ENCODE data around the gene EFCAB12.

EFCAB12 gene

DNA sequence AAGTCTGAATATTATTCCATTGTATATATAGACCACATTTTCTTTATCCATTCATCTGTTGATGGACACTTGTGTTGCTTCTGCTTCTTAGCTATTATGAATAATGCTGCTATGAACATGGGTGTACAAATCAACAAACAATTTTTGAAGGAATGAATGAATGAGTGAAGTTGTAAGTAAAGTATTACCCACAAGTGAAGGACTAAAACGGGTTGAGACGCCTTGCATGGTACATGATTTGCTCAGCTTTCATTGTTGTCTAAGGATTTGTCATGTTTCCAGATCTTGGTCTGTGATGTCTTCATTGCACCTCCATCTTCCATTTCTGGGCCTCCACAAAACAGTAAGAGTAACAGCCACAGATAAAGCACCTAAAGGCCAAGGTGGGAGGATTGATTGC is 32.1 kb upstream of the EFCAB12 start:
- Histone ChIP-seq H3K9me3 (ENCODE audit: control insufficient read depth, insufficient read depth, low read length) (no peaks in the 10 kb centered on the region), H3K4me1 (ENCODE audit: insufficient read depth, low read length) (no peaks in the 10 kb centered on the region), H3K36me3 (ENCODE audit: insufficient read depth, low read length) (0 out of 2 replicates have a peak, but pooled peaks cover 3% of the 10 kb centered on the region), H3K9ac (ENCODE audit: low read depth, low read length) (no peak overlapping the region)

DNA sequence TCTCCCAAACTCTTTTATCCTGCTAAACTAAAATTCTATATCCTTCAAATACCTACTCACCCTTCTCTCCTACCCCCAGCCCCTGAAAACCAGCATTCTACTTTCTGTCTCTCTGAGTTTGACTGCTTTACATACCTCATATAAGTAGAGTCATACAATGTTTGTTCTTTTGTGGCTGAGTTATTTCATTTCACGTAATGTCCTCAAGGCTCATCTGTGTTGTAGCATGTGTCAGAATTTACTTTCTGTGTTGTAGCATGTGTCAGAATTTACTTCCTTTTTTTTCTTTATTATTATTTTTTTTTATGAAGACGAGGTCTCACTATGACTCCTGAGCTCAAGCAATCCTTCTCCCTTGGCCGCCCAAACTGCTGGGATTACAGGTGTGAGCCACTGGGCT is 31.7 kb upstream of the EFCAB12 start:
- H3K4me1 ChIP-seq (ENCODE audit: insufficient read depth, low read length), result no peaks in the 10 kb centered on the region
- H3K9me3 ChIP-seq (ENCODE audit: control insufficient read depth, insufficient read depth, low read length), result no peaks in the 10 kb centered on the region
- H3K36me3 ChIP-seq (ENCODE audit: insufficient read depth, low read length), result 0 out of 2 replicates have a peak, but pooled peaks cover 3% of the 10 kb centered on the region
- H3K9ac ChIP-seq (ENCODE audit: low read depth, low read length), result no peak overlapping the region

DNA sequence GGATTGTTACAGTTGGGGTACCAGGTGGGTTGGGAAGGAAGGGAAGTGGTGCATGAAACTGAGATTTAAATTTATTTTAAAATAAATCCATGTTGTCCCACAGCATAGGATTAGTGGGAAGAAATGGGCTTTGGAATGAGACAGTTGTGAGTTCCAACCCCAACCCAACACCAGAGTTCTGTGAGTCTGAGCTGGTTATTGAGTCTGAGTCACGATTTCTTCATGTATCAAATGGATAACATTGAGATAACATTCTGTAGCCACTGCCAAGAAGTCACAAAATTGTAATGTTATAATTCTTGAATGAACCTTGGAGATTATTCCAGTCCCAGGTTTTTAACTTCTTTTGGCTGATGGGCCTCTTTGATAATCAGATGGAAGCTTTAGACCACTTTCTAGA is 25.3 kb upstream of the EFCAB12 start:
- Histone ChIP-seq H3K36me3 (ENCODE audit: insufficient read depth, low read length) (0 out of 2 replicates have a peak, but pooled peaks cover 3% of the 10 kb centered on the region), H3K4me1 (ENCODE audit: insufficient read depth, low read length) (peaks cover 13% of the 10 kb centered on the region), H3K9ac (ENCODE audit: low read depth, low read length) (no peak overlapping the region), H3K9me3 (ENCODE audit: control insufficient read depth, insufficient read depth, low read length) (no peaks in the 10 kb centered on the region)

DNA sequence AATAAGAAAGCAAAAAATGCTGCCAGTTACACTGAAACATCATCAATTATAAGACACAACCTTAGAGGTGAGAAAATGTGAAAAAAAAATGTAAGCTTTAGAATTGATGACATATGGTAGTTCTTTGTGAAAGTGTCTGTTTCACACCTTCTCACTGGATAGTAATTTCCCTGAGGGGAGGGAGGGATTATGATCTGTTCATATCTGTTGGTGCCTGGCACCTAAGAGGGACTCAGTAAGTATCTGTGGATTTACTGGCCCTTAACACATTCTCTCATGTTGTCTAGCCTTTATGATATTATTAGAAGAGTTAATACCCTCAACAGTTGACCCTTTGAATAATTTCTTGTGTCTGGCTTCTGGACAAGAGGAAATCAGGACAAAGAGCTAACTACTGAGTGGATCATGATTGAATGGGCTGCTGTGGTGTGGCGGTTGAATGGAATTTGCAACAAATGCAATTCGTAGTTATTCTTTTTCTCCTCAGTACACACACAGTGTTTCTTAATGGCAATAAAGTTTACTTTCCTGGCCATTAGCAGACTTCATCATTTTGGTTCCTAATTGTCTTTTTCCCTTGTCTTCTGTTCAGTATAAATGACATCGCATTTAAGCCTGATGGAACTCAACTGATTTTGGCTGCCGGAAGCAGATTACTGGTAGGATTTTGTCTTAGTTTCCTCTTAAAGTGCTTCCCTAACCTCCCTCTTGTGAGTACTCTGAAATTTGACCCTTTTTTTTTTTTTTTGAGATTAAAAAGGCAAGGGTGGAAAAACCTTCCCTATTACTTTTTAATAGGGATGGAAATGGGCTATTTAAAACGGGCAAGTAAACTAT is 21.1 kb upstream of the EFCAB12 start:
- Histone ChIP-seq H3K9me3 (ENCODE audit: control insufficient read depth, insufficient read depth, low read length) (no peaks in the 10 kb centered on the region), H3K36me3 (ENCODE audit: insufficient read depth, low read length) (no peaks in the 10 kb centered on the region), H3K4me1 (ENCODE audit: insufficient read depth, low read length) (peaks cover 20% of the 10 kb centered on the region), H3K9ac (ENCODE audit: low read depth, low read length) (no peak overlapping the region)

DNA sequence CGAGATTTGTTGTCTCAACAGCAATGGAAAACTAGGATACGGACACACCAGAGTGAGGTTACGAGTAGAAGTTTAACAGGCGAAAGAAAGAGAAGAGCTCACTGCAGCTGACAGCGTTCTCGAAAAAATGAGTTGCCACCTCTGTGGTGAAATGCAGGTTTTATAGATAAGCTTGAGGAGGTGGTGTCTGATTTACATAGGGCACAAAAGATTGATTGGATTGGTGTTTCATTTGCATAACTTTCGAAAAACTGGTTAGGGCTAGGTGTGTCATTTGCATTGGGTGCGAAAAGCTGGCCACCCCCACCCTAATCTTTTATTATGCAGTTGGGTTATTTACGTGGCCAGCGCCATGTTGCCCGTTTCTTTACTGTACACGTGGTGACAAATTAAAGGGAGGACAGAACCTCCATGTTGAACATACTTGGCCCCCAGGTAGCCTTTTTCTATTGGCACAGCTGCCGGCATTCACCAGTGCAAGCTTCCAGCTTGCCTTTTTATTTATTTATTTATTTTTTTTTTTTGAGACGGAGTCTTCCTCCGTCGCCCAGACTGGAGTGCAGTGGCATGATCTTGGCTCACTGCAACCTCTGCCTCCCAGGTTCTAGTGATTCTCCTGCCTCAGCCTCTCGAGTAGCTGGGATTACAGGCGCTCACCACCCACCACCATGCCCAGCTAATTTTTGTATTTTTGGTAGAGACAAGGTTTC is 19.9 kb upstream of the EFCAB12 start:
- Histone ChIP-seq H3K9ac (ENCODE audit: low read depth, low read length) (peak overlapping the region; percentile 40; the same call in 1 of the 2 replicates), H3K36me3 (ENCODE audit: insufficient read depth, low read length) (no peaks in the 10 kb centered on the region), H3K4me1 (ENCODE audit: insufficient read depth, low read length) (peaks cover 20% of the 10 kb centered on the region), H3K9me3 (ENCODE audit: control insufficient read depth, insufficient read depth, low read length) (no peaks in the 10 kb centered on the region)

DNA sequence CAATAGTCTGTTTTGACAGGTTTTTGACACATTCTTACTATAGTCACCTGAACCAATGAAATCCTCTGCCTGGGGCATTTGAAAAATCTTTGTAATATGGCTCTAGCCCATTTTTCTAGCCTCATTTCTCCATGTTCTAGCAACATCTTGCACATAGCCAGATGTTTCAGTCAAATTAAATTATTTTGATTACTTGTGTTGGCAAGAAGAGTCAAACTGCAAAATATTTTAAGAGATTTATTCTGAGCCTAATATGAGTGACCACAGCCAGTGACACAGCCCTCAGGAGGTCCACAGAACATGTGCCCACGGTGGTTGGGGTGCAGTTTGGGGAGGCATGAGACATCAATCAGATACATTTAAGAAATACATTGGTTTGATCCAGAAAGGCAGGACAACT is 18.5 kb upstream of the EFCAB12 start:
- Histone ChIP-seq H3K4me1 (ENCODE audit: insufficient read depth, low read length) (peaks cover 22% of the 10 kb centered on the region), H3K36me3 (ENCODE audit: insufficient read depth, low read length) (no peaks in the 10 kb centered on the region)

DNA sequence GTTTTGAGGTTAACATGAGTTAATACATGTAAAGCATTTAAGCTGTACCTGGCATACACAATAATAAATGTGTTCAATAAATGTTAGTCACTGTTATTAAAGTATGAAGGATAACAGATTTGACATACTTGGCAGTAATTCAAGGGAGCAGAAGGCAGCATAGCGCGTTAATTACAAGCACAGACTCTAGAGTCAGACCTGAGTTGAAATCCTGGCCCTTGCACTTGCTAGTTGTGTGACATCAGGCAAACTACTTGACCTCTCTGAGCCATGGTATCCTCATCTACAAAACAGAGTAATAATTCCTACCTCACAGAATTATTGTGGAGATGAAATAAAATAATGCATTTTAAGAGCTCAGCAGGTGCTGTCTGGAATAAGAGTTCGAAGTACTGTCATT is 17.0 kb upstream of the EFCAB12 start:
- Histone ChIP-seq H3K9me3 (ENCODE audit: control insufficient read depth, insufficient read depth, low read length) (no peaks in the 10 kb centered on the region), H3K4me1 (ENCODE audit: insufficient read depth, low read length) (peaks cover 30% of the 10 kb centered on the region), H3K36me3 (ENCODE audit: insufficient read depth, low read length) (no peaks in the 10 kb centered on the region), H3K9ac (ENCODE audit: low read depth, low read length) (no peak overlapping the region)

More for the DNA sequence above, 18.5 kb upstream of the EFCAB12 start:
- H3K9ac ChIP-seq (ENCODE audit: low read depth, low read length), result no peak overlapping the region
- no peaks in the 10 kb centered on the region for H3K9me3 ChIP-seq (ENCODE audit: control insufficient read depth, insufficient read depth, low read length)

DNA sequence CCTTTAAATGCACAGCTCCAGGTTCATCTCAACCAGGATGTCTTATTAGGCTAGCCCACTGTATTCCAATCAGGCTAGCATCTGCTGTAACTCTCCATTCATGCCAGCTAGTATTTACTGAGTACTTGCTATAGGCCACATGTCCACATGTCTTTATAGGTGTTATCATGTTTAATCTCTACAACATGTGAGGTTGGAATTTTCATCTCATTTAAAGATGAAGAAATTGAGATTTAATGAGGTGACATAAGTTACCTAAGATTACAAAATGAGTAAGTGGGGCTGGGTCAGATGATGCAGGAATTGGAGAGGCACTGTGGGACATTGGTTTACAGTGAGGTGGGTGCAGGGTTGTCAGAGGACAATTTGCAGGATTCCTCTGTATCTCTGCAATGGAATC is 14.5 kb upstream of the EFCAB12 start:
- 0 out of 2 replicates have a peak, but pooled peaks cover 1% of the 10 kb centered on the region for H3K36me3 ChIP-seq (ENCODE audit: insufficient read depth, low read length)
- no peaks in the 10 kb centered on the region for H3K9me3 ChIP-seq (ENCODE audit: control insufficient read depth, insufficient read depth, low read length)
- no peak overlapping the region for H3K9ac ChIP-seq (ENCODE audit: low read depth, low read length)
- H3K4me1 ChIP-seq (ENCODE audit: insufficient read depth, low read length), result peaks cover 22% of the 10 kb centered on the region

DNA sequence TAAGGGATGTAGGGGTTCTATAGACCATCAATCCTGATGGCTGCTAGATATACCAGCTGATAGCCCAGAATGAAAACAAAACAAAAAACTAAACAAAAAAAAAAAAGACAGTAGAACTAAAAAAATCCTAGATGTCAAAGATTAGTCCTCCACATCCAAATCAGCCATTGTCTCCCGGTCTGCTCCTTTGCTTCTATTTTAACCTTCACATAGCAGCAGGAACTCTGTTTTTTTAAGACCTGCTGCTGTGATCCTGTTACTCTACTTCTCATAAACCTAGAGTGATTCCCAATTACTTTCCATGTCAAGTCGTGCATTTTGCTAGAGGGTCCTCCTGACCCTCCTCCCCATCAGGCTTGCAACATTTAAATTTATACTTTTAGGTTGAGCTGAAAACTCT is 14.1 kb upstream of the EFCAB12 start:
- H3K9me3 ChIP-seq (ENCODE audit: control insufficient read depth, insufficient read depth, low read length), result no peaks in the 10 kb centered on the region
- no peak overlapping the region for H3K9ac ChIP-seq (ENCODE audit: low read depth, low read length)
- peaks cover 20% of the 10 kb centered on the region for H3K4me1 ChIP-seq (ENCODE audit: insufficient read depth, low read length)
- H3K36me3 ChIP-seq (ENCODE audit: insufficient read depth, low read length), result 0 out of 2 replicates have a peak, but pooled peaks cover 6% of the 10 kb centered on the region

DNA sequence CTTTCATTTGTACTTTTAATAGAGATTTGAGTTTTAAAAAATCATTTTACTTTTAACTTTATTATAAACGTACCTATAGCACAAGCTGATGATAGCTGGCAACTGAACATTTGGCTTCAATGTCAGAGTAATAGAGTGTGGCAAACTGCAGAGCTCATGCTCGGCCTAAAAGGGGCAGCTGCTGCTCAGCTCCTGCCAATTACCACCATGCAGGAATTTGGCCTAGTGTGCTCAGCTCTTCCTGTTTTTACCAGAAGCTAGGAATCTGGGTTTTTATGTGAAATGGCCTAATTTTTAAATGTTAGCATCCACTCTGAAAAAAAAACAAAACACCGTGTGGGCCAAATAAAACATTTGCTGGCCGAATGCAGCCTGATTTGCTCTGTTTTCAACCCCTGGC is 13.3 kb upstream of the EFCAB12 start:
- Histone ChIP-seq H3K4me1 (ENCODE audit: insufficient read depth, low read length) (peaks cover 16% of the 10 kb centered on the region), H3K36me3 (ENCODE audit: insufficient read depth, low read length) (peaks cover 10% of the 10 kb centered on the region), H3K9ac (ENCODE audit: low read depth, low read length) (no peak overlapping the region; the same call in 1 of the 2 replicates), H3K9me3 (ENCODE audit: control insufficient read depth, insufficient read depth, low read length) (no peaks in the 10 kb centered on the region)

DNA sequence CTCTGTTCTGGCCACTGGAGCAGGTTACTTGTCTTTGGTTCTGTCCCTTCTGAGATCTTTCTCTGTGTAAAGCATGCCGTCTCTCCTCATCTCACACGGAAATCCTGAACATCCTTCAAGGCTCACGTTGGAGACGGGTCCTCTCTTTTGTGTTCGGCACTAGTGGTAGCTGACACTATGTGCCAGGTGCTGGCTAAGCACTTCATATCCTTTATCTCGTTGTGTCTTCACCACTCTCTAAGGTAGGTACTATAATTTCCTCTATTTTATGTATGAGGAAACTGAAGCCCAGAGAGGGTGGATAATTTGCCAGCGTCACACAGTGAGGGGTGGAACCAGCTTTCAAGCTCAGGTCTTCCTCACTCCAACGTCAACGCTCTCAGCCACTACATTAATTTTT is 12.8 kb upstream of the EFCAB12 start:
- Histone ChIP-seq H3K9ac (ENCODE audit: low read depth, low read length) (peak overlapping the region; percentile 98; the same call in 1 of the 2 replicates), H3K9me3 (ENCODE audit: control insufficient read depth, insufficient read depth, low read length) (no peaks in the 10 kb centered on the region), H3K36me3 (ENCODE audit: insufficient read depth, low read length) (peaks cover 16% of the 10 kb centered on the region), H3K4me1 (ENCODE audit: insufficient read depth, low read length) (peaks cover 15% of the 10 kb centered on the region)

DNA sequence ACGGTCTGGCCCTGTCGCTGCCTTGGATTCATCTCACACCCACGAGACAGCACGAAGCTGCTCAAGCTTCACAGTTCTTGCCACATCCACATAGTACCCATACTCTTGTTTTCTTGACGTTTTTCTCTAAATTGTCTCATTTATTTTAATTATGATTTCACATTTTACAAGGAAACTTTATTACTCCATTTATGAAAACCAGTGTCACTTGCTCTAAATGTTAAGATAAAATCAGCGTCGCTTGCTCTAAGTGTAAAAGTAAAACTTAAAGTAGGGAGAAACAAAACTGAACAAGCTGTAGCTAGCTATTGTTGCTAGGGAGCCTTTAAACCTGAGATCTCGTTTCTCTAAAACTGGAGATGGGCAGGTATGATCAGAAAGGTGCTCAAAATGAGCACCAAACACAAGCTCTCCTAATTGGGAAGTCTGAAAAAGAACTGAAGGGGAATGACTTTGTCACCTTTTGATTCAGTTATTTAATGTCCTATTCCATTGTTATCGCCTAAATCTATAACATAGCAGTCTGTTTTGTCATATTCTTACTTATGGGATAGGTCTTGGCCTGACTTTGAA is 12.3 kb upstream of the EFCAB12 start:
- H3K9ac ChIP-seq (ENCODE audit: low read depth, low read length), result peak overlapping the region; percentile 98
- H3K36me3 ChIP-seq (ENCODE audit: insufficient read depth, low read length), result peaks cover 17% of the 10 kb centered on the region
- peaks cover 15% of the 10 kb centered on the region for H3K4me1 ChIP-seq (ENCODE audit: insufficient read depth, low read length)
- H3K9me3 ChIP-seq (ENCODE audit: control insufficient read depth, insufficient read depth, low read length), result no peaks in the 10 kb centered on the region

DNA sequence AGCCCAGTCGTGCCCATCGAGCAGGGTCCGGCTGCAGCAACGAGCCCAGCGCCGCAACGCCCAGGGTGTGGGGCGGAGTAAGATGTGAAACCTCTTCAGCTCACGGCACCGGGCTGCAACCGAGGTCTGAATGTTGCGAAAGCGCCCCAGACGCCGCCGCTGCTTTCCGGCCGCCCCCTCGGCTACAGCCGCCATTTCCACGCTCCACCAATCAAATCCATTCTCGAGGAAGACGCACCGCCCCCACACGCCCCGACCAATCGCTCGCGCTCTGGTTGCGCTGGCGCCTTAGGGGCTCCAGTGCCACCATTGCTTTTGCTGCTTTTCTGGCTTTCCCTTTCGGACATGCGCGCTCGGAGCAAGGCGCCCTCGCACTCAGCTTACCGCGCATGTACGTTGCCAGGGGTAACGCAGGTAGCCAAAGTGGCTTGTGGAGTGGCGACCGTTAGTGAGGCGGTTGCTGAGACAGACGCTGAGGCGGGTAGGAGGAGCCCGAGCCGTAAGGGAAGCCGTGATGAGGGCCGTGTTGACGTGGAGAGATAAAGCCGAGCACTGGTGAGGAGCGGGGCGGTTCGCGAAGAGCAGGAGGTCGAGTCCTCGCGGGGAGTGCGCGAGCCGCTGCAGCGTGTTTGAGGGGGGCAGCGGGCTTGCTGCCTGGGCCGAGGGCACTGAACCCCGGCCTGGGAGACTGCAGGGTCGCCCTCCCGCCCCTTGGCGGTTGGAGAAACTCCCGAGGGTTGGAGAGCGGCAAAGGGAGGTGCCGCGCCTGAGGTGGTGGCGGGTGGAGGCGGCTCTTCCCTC is 11.6 kb upstream of the EFCAB12 start, which contains the start of the genes IFT122 and MBD4:
IFT122 (plus strand) TSS at position 408 of the 801 bp plus-strand sequence; CDS start at position 515, 107 bp downstream.
MBD4 (minus strand) TSS at position 132 of the 801 bp plus-strand sequence; CDS start at position 17, 115 bp downstream.
- Histone ChIP-seq H3K4me1 (ENCODE audit: insufficient read depth, low read length) (peaks cover 15% of the 10 kb centered on the region), H3K9ac (ENCODE audit: low read depth, low read length) (peak within 1 kb of the TSS; percentile 98), H3K9me3 (ENCODE audit: control insufficient read depth, insufficient read depth, low read length) (no peaks in the 10 kb centered on the region), H3K36me3 (ENCODE audit: insufficient read depth, low read length) (peaks cover 17% of the 10 kb centered on the region)

All from ES-I3 (cell line).